GM12878 (cell line): ENCODE data around the gene SNAPIN.

Source experiments
- CBX3 ChIP-seq: fragments of 200-600 bp; sonication (generic); IDR thresholded peaks from 2 replicates; pipeline ENCODE4 v1.6.1; 2016; ENCODE audit warnings: low read depth, borderline replicate concordance
- CEBPB ChIP-seq, 2 experiments: fragments of 150-350 bp in 1 of 2; IDR thresholded peaks; 2 replicates each; pipeline ENCODE4 v1.6.1; 2012 to 2014; ENCODE audit warnings: low read depth in 2 of 2, low read length in 2 of 2, borderline replicate concordance in 1 of 2, inconsistent platforms in 1 of 2
- MTA3 ChIP-seq: IDR thresholded peaks from 2 replicates; pipeline ENCODE4 v1.6.1; 2012; ENCODE audit warnings: low read length, inconsistent platforms, borderline replicate concordance
- NFYA ChIP-seq: IDR thresholded peaks from 2 replicates; pipeline ENCODE4 v1.6.1; 2011; ENCODE audit warnings: low read depth, mild to moderate bottlenecking, low read length, improper control_type of control experiment, borderline replicate concordance
- POU2F2 ChIP-seq: IDR thresholded peaks from 3 replicates; pipeline ENCODE4 v1.6.1; 2011; ENCODE audit warnings: low read depth, mild to moderate bottlenecking, low read length, borderline replicate concordance
- RAD21 ChIP-seq: IDR thresholded peaks from 2 replicates; pipeline ENCODE4 v1.6.1; 2011; ENCODE audit warnings: mild to moderate bottlenecking, low read depth, low read length, moderate library complexity; ENCODE audit not compliant: insufficient read depth
- SMAD1 ChIP-seq: fragments of 450-650 bp; IDR thresholded peaks from 2 replicates; pipeline ENCODE4 v1.6.1; 2018; ENCODE audit warnings: mild to moderate bottlenecking, low read depth; ENCODE audit not compliant: partially characterized antibody
- STAT1 ChIP-seq: fragments of 450-650 bp; conservative IDR thresholded peaks from 2 replicates; pipeline ENCODE4 v1.6.1; 2014; ENCODE audit warnings: antibody characterized with exemption, mild to moderate bottlenecking
- TAF1 ChIP-seq: IDR thresholded peaks from 2 replicates; pipeline ENCODE4 v1.6.1; 2011; ENCODE audit warnings: mild to moderate bottlenecking, low read depth, low read length, borderline replicate concordance
- USF1 ChIP-seq: IDR thresholded peaks from 2 replicates; pipeline ENCODE4 v1.6.1; 2011; ENCODE audit warnings: borderline replicate concordance, low read depth, mild to moderate bottlenecking, moderate library complexity, mixed read lengths, low read length; ENCODE audit not compliant: insufficient read depth; ENCODE audit errors: extremely low read length
- ZNF207 ChIP-seq: fragments of 450-650 bp; IDR thresholded peaks from 2 replicates; pipeline ENCODE4 v1.6.1; 2014; ENCODE audit warnings: antibody characterized with exemption, mild to moderate bottlenecking, borderline replicate concordance
- TF ChIP-seq, protein P1 (sequence below): IDR thresholded peaks from 2 replicates; pipeline ENCODE4 v1.6.1; 2012; ENCODE audit warnings: improper control_type of control experiment, low read depth, low read length; ENCODE audit not compliant: insufficient replicate concordance

- TF ChIP-seq NFYA, result no peak
- no peak for TF ChIP-seq CEBPB (IDR thresholded peaks at IDR 0.05; ENCODE audit: borderline replicate concordance in 1 of 2, low read depth in 2 of 2, low read length in 2 of 2)
- TF ChIP-seq ZNF207, result no peak
- no peak for TF ChIP-seq STAT1
- no peak for TF ChIP-seq POU2F2
- TF ChIP-seq USF1, result no peak
- no peak for TF ChIP-seq SMAD1
- TF ChIP-seq RAD21, result no peak
- no peak for TF ChIP-seq MTA3
- TF ChIP-seq, protein P1, sequence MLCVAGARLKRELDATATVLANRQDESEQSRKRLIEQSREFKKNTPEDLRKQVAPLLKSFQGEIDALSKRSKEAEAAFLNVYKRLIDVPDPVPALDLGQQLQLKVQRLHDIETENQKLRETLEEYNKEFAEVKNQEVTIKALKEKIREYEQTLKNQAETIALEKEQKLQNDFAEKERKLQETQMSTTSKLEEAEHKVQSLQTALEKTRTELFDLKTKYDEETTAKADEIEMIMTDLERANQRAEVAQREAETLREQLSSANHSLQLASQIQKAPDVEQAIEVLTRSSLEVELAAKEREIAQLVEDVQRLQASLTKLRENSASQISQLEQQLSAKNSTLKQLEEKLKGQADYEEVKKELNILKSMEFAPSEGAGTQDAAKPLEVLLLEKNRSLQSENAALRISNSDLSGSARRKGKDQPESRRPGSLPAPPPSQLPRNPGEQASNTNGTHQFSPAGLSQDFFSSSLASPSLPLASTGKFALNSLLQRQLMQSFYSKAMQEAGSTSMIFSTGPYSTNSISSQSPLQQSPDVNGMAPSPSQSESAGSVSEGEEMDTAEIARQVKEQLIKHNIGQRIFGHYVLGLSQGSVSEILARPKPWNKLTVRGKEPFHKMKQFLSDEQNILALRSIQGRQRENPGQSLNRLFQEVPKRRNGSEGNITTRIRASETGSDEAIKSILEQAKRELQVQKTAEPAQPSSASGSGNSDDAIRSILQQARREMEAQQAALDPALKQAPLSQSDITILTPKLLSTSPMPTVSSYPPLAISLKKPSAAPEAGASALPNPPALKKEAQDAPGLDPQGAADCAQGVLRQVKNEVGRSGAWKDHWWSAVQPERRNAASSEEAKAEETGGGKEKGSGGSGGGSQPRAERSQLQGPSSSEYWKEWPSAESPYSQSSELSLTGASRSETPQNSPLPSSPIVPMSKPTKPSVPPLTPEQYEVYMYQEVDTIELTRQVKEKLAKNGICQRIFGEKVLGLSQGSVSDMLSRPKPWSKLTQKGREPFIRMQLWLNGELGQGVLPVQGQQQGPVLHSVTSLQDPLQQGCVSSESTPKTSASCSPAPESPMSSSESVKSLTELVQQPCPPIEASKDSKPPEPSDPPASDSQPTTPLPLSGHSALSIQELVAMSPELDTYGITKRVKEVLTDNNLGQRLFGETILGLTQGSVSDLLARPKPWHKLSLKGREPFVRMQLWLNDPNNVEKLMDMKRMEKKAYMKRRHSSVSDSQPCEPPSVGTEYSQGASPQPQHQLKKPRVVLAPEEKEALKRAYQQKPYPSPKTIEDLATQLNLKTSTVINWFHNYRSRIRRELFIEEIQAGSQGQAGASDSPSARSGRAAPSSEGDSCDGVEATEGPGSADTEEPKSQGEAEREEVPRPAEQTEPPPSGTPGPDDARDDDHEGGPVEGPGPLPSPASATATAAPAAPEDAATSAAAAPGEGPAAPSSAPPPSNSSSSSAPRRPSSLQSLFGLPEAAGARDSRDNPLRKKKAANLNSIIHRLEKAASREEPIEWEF, result no peak
- TF ChIP-seq TAF1, result no peak
- TF ChIP-seq CBX3, result no peak
Measured at GRCh38 chr1:153684892-153685291, 26.4 kb downstream of the SNAPIN start.
